Measurements from ENCODE around the gene POU2AF3.

The POU2AF3 gene

DNA sequence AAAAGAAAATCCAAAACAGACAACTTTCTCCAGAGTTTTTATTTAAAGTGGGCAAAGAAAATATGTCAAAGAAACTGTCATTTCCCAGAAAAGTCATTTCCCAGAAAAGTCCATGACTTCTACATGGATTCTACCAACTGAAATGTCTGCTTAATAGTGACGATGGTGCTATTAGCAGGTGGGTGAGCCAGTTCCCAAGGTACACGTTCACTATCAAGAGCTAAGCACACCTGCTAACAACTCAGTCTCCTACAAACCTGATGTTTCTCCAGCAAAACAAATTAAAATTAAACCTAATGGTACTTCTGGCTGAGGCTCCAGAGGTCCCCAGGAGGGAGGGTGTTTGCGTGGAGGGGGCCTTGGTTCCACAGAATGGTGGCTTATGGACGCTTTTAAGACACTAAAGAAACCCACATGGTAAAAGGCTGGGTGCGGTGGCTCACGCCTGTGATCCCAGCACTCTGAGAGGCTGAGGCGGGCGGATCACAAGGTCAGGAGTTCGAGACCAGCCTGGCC is 53.9 kb downstream of the POU2AF3 start:
- no peak for DNase-seq (ENCODE audit: low spot score)

- DNase-seq (ENCODE audit: low spot score) = no peak
Measured at GRCh38 chr11:111352935-111353710, 54.8 kb downstream of the POU2AF3 start.

DNA sequence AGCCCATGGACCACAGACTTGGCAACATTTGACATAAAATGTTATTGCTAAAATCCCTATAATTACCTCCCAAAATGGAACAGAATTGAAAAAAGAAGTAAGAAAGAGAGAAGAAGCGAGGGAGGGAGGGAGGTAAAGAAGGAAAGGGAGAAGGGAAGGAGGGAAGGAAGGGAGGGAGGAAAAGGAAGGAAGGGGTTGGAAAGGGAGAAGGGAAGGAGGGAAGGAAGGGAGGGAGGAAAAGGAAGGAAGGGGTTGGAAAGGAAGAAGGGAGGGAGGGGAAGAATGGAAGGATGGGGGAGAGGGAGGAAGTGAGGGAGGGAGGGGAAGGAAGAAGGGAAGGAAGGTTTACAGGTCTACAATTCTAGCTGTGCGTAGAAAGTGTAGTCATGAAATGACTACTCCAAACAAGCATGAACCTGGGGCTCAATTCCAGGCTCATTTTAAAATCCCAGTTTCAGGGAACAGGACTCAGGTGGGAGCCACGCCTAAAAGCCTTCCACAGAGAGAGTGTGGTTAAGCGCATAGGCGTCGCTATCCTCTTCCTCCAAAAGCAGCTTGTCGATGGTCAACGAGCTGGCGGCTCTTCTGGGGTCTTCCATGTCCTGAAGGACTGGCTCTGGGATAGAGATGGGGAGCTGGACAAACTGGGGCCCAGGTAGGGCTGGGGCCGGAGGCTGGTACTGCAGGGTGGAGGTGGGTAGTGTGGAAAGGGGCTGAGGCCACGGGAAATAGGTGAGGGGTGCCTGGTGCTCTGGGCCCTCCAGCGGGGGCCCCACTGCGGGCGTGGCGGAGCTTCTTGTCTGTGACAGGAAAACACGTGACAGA is 55.6 kb downstream of the POU2AF3 start:
- no peak for DNase-seq (ENCODE audit: low spot score)

GRCh38 chr11:111354601-111354891 is 56.2 kb downstream of the POU2AF3 start:
- no peak for DNase-seq (ENCODE audit: low spot score)

GRCh38 chr11:111355101-111355500 is 56.8 kb downstream of the POU2AF3 start:
- DNase-seq (ENCODE audit: low spot score) = no peak

DNA sequence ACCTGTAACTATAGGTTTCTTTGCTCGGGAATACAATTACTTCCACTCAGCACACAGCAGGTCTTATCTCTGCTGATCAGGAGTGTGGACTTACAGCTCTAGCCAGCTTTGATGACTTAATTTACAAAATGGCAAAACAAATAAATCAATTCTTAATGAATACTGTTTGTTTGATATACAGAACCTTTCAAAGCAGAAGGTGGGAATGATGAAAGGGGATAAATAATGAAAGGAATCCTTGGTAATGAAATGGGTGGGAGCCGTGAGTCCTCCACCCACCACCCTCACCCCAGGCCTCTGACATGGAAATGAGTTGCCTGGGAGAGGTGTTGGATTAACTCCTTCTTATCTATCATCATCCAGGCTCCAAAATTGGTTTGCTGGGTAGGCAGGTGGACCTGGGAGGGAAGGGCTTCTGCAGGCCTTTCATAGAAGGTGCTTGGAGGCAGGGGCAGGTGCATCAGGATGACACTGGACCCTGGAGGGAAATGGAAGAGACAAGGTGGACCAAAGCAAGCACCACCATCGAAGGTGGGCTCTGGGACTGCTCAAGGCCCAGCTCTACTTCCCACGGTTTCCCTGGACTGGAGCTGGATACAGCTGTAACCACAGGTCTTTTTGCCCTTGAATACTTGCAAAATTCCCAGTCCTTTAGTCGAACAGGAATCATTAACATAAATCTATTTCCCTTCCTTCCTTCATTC is 57.8 kb downstream of the POU2AF3 start:
- no peak for DNase-seq (ENCODE audit: low spot score)

- no peak for DNase-seq (ENCODE audit: low spot score)
Measured at GRCh38 chr11:111356660-111357048, 58.3 kb downstream of the POU2AF3 start.

GRCh38 chr11:111357150-111358037 is 59.0 kb downstream of the POU2AF3 start:
- no peak for DNase-seq (ENCODE audit: low spot score)

Small RNA genes within 50 kb of the gene (small RNA-seq; reads per million reads assigned to genes)
- gene MIR4491 = 0 reads per million in 2 experiments

Measured in SK-N-DZ (cell line).